ENCODE measurements around the gene SHLD1.

Gene SHLD1

GRCh38 chr20:5844063-5844681 lies 94.0 kb downstream of the SHLD1 start:
- no peak overlapping the region for H3K9ac ChIP-seq
- no peak overlapping the region for H2AFZ ChIP-seq (ENCODE audit: low read depth)
- H3K27ac ChIP-seq, result no peak overlapping the region
- no peaks in the 10 kb centered on the region for H3K79me2 ChIP-seq (ENCODE audit: insufficient read depth, low read depth)
- no peak overlapping the region for H3K4me3 ChIP-seq (IDR thresholded peaks at IDR 0.05; ENCODE audit: insufficient read depth, low read depth, low read length)
- H3K4me1 ChIP-seq (ENCODE audit: low read depth, poor library complexity, severe bottlenecking), result peaks cover 13% of the 10 kb centered on the region
- H3K27me3 ChIP-seq (ENCODE audit: insufficient read depth, low read depth), result no peaks in the 10 kb centered on the region
- H3K36me3 ChIP-seq (ENCODE audit: insufficient read depth), result no peaks in the 10 kb centered on the region
- H3K4me2 ChIP-seq, result no peak overlapping the region
- TF ChIP-seq, protein P1, sequence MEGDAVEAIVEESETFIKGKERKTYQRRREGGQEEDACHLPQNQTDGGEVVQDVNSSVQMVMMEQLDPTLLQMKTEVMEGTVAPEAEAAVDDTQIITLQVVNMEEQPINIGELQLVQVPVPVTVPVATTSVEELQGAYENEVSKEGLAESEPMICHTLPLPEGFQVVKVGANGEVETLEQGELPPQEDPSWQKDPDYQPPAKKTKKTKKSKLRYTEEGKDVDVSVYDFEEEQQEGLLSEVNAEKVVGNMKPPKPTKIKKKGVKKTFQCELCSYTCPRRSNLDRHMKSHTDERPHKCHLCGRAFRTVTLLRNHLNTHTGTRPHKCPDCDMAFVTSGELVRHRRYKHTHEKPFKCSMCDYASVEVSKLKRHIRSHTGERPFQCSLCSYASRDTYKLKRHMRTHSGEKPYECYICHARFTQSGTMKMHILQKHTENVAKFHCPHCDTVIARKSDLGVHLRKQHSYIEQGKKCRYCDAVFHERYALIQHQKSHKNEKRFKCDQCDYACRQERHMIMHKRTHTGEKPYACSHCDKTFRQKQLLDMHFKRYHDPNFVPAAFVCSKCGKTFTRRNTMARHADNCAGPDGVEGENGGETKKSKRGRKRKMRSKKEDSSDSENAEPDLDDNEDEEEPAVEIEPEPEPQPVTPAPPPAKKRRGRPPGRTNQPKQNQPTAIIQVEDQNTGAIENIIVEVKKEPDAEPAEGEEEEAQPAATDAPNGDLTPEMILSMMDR (conservative IDR thresholded peaks at IDR 0.05; ENCODE audit: low read depth, low read length), result no peak
- H4K20me1 ChIP-seq (ENCODE audit: insufficient read depth), result no peaks in the 10 kb centered on the region

DNA sequence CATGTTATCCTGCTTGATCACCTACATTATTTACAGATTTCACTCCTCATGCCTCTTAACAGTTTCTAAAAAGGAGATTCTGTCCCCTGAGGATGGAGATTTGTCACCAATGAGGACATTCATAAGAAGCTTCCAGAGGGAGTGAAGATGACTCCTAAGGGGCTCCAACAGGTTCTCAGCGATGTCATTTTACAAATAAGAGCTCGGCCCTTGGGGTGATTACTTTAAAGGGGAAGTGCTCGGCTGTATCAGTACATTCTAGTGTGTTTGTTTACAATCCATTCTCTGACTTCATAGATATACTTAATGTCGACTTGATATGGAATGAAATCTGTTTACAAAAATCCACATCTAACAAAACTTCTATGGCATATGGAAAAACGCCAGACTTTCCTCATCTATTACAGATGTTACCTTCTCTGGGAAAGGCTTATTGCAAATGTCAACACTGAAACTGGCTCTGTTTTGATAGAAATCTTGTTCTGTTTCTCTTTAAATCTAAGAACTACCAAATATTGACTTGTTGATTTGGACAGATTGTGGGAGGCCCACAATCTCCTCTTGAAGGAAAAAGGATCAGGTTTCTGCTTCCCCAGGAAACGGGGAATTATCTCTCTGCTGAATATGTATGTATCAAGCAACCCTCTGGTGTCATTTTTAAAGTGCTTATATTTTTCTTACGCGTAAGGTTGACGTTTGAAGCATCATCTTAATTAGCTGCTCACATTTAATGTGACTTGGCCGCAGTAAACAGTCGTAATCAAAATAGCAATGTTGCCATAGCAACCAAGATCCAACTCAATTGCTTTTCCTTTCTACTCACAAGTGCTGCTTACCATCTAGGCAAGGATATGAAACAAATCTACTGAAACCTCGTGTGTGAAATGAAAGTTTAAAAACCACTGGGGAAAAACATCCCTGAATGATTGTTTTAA lies 95.7 kb downstream of the SHLD1 start:
- no peak overlapping the region for H2AFZ ChIP-seq (ENCODE audit: low read depth)
- no peaks in the 10 kb centered on the region for H3K79me2 ChIP-seq (ENCODE audit: insufficient read depth, low read depth)
- peaks cover 13% of the 10 kb centered on the region for H3K4me1 ChIP-seq (ENCODE audit: low read depth, poor library complexity, severe bottlenecking)
- TF ChIP-seq, protein P1 (conservative IDR thresholded peaks at IDR 0.05; ENCODE audit: low read depth, low read length), result no peak
- no peak overlapping the region for H3K27ac ChIP-seq
- H3K4me3 ChIP-seq (IDR thresholded peaks at IDR 0.05; ENCODE audit: insufficient read depth, low read depth, low read length), result no peak overlapping the region
- no peak overlapping the region for H3K9ac ChIP-seq
- no peaks in the 10 kb centered on the region for H4K20me1 ChIP-seq (ENCODE audit: insufficient read depth)
- H3K27me3 ChIP-seq (ENCODE audit: insufficient read depth, low read depth), result no peaks in the 10 kb centered on the region
- no peaks in the 10 kb centered on the region for H3K36me3 ChIP-seq (ENCODE audit: insufficient read depth)
- no peak overlapping the region for H3K4me2 ChIP-seq

GRCh38 chr20:5848711-5849505 lies 98.7 kb downstream of the SHLD1 start:
- Histone ChIP-seq H3K4me2 (no peak overlapping the region), H3K79me2 (ENCODE audit: insufficient read depth, low read depth) (no peaks in the 10 kb centered on the region), H3K27ac (no peak overlapping the region), H3K9ac (no peak overlapping the region), H2AFZ (ENCODE audit: low read depth) (no peak overlapping the region), H4K20me1 (ENCODE audit: insufficient read depth) (no peaks in the 10 kb centered on the region), H3K27me3 (ENCODE audit: insufficient read depth, low read depth) (no peaks in the 10 kb centered on the region), H3K4me3 (IDR thresholded peaks at IDR 0.05; ENCODE audit: insufficient read depth, low read depth, low read length) (no peak overlapping the region), H3K4me1 (ENCODE audit: low read depth, poor library complexity, severe bottlenecking) (no peaks in the 10 kb centered on the region), H3K36me3 (ENCODE audit: insufficient read depth) (no peaks in the 10 kb centered on the region)
- TF ChIP-seq, protein P1 (conservative IDR thresholded peaks at IDR 0.05; ENCODE audit: low read depth, low read length), result no peak

DNA sequence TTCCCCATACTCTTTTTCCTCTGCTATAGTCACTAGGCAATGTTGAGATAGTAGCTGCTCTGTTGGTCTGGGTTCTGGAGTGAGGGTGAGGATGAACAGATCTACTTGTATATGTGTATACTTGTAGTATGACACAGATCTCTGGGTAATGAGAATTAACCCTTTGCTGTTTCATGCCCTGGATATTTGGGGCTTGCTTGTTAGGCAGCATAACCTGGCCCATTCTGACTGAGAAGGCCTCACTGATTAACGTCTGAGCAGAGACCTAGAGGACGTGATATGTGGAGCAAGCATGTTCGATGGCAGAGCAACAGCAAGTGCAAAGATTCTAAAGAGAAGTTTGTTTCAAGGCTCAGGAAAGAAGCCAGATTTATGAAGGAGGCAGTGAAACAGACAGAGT lies 105.7 kb downstream of the SHLD1 start:
- H3K36me3 ChIP-seq (ENCODE audit: insufficient read depth), result no peaks in the 10 kb centered on the region
- no peak overlapping the region for H3K4me2 ChIP-seq
- no peak overlapping the region for H3K27ac ChIP-seq
- no peaks in the 10 kb centered on the region for H3K27me3 ChIP-seq (ENCODE audit: insufficient read depth, low read depth)
- TF ChIP-seq, protein P1 (conservative IDR thresholded peaks at IDR 0.05; ENCODE audit: low read depth, low read length), result no peak
- H3K4me3 ChIP-seq (IDR thresholded peaks at IDR 0.05; ENCODE audit: insufficient read depth, low read depth, low read length), result no peak overlapping the region
- H4K20me1 ChIP-seq (ENCODE audit: insufficient read depth), result no peaks in the 10 kb centered on the region
- no peak overlapping the region for H2AFZ ChIP-seq (ENCODE audit: low read depth)
- no peak overlapping the region for H3K9ac ChIP-seq
- no peaks in the 10 kb centered on the region for H3K4me1 ChIP-seq (ENCODE audit: low read depth, poor library complexity, severe bottlenecking)
- H3K79me2 ChIP-seq (ENCODE audit: insufficient read depth, low read depth), result no peaks in the 10 kb centered on the region

Measured in KMS-11 (cell line).